Esophagus squamous epithelium (tissue), 4 donors: ENCODE measurements around the gene PON2.

Experiments
- POLR2A ChIP-seq, 4 donors: fragments of 450-650 bp; IDR thresholded peaks; one replicate each; pipeline ENCODE4 v1.6.1; 2017; ENCODE audit warnings: antibody characterized with exemption in 4 of 4, mild to moderate bottlenecking in 4 of 4, moderate library complexity in 3 of 4
- TF ChIP-seq, protein P1 (sequence below), 6 experiments: fragments of 450-650 bp in 4 of 6; fragments of 200-600 bp in 2 of 6; sonication (generic) in 2 of 6; IDR thresholded peaks; one replicate each; pipeline ENCODE4 v1.5.1; 2016 to 2019; ENCODE audit warnings: antibody characterized with exemption in 6 of 6, mild to moderate bottlenecking in 4 of 6, moderate library complexity in 4 of 6

DNA sequence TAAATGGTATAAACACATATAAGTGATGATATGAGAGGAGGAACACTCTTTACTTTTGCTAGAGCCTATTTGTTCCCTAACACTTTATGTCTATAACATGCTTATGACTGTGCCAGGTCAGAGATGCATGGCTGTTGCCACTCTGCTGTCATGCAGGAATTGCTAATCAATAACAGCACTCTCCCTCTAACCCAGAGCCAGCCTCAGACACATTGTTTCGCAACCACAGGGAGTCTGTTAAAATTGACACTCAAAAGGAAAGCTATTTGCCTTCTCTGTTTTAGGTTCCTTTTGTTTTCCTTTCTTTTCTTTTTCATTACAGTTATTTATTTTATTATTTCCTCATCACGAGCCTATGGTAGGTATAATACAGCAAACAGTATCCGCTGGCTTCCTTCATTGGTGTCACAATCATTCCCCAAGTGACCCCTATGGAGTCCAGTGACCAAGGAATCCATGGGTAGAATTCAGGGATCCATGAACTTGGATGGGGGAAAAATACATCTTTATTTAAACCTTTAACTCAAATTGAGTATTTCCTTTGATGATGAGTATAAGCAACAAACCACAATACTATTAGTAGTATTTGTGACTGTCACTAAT, 6.8 kb downstream of the PON2 start:
- TF ChIP-seq POLR2A (IDR thresholded peaks at IDR 0.05): no peak
- TF ChIP-seq, protein P1, sequence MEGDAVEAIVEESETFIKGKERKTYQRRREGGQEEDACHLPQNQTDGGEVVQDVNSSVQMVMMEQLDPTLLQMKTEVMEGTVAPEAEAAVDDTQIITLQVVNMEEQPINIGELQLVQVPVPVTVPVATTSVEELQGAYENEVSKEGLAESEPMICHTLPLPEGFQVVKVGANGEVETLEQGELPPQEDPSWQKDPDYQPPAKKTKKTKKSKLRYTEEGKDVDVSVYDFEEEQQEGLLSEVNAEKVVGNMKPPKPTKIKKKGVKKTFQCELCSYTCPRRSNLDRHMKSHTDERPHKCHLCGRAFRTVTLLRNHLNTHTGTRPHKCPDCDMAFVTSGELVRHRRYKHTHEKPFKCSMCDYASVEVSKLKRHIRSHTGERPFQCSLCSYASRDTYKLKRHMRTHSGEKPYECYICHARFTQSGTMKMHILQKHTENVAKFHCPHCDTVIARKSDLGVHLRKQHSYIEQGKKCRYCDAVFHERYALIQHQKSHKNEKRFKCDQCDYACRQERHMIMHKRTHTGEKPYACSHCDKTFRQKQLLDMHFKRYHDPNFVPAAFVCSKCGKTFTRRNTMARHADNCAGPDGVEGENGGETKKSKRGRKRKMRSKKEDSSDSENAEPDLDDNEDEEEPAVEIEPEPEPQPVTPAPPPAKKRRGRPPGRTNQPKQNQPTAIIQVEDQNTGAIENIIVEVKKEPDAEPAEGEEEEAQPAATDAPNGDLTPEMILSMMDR (IDR thresholded peaks at IDR 0.05): no peak
